ENCODE data around the gene VPS45.

The VPS45 gene

GRCh38 chr1:150089846-150090520, 22.4 kb downstream of the VPS45 start:
- DNase-seq (ENCODE audit: insufficient read length, low spot score) (no peak), FAIRE-seq (peak; percentile 78)
- TF ChIP-seq POU2F2 (IDR thresholded peaks at IDR 0.05; ENCODE audit: low read depth, low read length) (no peak), SPI1 (IDR thresholded peaks at IDR 0.05; ENCODE audit: low read depth, low read length) (peak; percentile 95), POLR2A (IDR thresholded peaks at IDR 0.05; ENCODE audit: low read depth, low read length) (no peak)

DNA sequence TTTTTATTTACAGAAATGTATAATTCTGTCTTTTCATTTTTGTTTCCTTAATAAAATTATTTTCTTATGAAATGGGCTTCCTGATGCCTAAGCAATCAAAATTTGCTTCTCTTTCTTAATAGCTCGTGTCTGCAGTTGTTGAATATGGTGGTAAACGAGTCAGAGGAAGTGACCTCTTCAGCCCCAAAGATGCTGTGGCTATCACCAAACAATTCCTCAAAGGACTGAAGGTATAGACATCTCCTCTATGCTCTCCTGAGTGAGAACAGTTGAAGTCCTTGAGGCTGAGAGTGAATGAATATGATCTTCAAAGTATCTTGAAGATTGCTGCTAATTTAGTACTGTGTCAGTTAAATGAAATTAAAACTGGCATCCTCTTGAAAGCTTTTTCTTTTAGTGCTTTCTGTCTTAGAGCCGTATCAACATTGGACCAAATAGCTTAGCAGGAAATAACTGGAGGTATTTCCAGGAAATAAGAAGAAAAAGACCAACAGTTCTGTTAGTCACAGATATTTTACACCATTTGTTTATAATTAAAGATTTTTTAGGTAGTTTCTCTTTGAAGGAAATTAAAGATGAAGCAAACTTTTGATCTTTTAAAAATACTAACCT, 24.7 kb downstream of the VPS45 start:
- TF ChIP-seq TAF1 (IDR thresholded peaks at IDR 0.05; ENCODE audit: low read depth, low read length) (no peak), SPI1 (IDR thresholded peaks at IDR 0.05; ENCODE audit: low read depth, low read length) (no peak), PAX5 (IDR thresholded peaks at IDR 0.05; ENCODE audit: insufficient read depth, low read length, severe bottlenecking) (no peak), POLR2AphosphoS5 (IDR thresholded peaks at IDR 0.05; ENCODE audit: low read depth, low read length) (no peak)
- DNase-seq (ENCODE audit: insufficient read length, low spot score) (no peak), FAIRE-seq (no peak)

GRCh38 chr1:150093805-150094204, 26.2 kb downstream of the VPS45 start:
- DNase-seq (ENCODE audit: insufficient read length, low spot score) (no peak), FAIRE-seq (no peak)

GRCh38 chr1:150094734-150095265, 27.2 kb downstream of the VPS45 start:
- DNase-seq (ENCODE audit: insufficient read length, low spot score) (no peak), FAIRE-seq (no peak)
- TF ChIP-seq SPI1 (IDR thresholded peaks at IDR 0.05; ENCODE audit: low read depth, low read length) (no peak), POLR2A (IDR thresholded peaks at IDR 0.05; ENCODE audit: low read depth, low read length) (no peak), POLR2AphosphoS5 (IDR thresholded peaks at IDR 0.05; ENCODE audit: low read depth, low read length) (no peak), TAF1 (IDR thresholded peaks at IDR 0.05; ENCODE audit: low read depth, low read length) (no peak), POU2F2 (IDR thresholded peaks at IDR 0.05; ENCODE audit: low read depth, low read length) (no peak), PAX5 (IDR thresholded peaks at IDR 0.05; ENCODE audit: insufficient read depth, low read length, severe bottlenecking) (no peak)

More at GRCh38 chr1:150093805-150094204, 26.2 kb downstream of the VPS45 start:
- TF ChIP-seq SPI1 (IDR thresholded peaks at IDR 0.05; ENCODE audit: low read depth, low read length) = no peak
- no peak for TF ChIP-seq POU2F2 (IDR thresholded peaks at IDR 0.05; ENCODE audit: low read depth, low read length)
- no peak for TF ChIP-seq POLR2A (IDR thresholded peaks at IDR 0.05; ENCODE audit: low read depth, low read length)
- no peak for TF ChIP-seq POLR2AphosphoS5 (IDR thresholded peaks at IDR 0.05; ENCODE audit: low read depth, low read length)
- TF ChIP-seq TAF1 (IDR thresholded peaks at IDR 0.05; ENCODE audit: low read depth, low read length) = no peak

DNA sequence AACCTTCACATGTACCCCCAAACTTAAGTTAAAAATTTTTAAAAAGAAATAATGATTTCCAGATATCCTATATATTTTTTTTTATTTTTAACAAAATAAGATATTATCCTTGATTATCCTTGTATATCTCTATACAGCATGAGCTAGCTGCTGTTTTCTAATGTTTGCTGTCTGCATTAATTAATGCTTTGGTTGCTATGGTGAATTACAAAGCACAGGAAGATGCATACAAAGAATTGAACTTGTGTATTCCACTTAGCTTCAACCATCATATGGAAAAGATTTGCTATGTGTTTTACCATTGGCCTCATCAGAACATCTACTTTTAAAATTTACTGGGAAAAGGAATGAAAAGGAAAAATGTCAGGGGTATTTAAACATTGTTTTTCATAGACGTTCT, 35.4 kb downstream of the VPS45 start:
- DNase-seq (ENCODE audit: insufficient read length, low spot score) (no peak), FAIRE-seq (no peak)
- TF ChIP-seq TAF1 (IDR thresholded peaks at IDR 0.05; ENCODE audit: low read depth, low read length) = no peak

GRCh38 chr1:150106341-150106740, 38.8 kb downstream of the VPS45 start:
- no peak for FAIRE-seq
- no peak for TF ChIP-seq POLR2AphosphoS5 (IDR thresholded peaks at IDR 0.05; ENCODE audit: low read depth, low read length)
- no peak for TF ChIP-seq SPI1 (IDR thresholded peaks at IDR 0.05; ENCODE audit: low read depth, low read length)
- TF ChIP-seq PAX5 (IDR thresholded peaks at IDR 0.05; ENCODE audit: insufficient read depth, low read length, severe bottlenecking) = no peak
- no peak for TF ChIP-seq TAF1 (IDR thresholded peaks at IDR 0.05; ENCODE audit: low read depth, low read length)
- TF ChIP-seq POU2F2 (IDR thresholded peaks at IDR 0.05; ENCODE audit: low read depth, low read length) = no peak
- TF ChIP-seq POLR2A (IDR thresholded peaks at IDR 0.05; ENCODE audit: low read depth, low read length) = no peak
- DNase-seq (ENCODE audit: insufficient read length, low spot score) = no peak

DNA sequence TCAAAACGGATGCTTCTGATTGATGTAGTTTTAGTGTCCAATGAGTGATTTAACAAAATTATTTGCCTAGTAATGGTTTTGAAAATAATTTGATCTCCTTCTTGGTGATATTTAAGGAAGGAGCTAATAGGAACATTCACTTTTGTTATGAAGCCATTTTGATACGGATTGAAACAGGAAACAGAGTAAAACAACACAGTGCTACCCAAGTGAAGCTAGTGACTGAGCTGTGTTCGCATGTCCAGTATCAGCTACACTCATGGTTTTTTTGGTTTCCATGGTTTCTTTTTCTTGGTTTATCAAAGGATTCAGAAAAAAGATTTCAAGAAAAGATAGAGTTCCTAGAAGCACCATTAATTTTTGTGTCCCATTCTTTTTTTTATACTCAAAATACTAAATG, 42.0 kb downstream of the VPS45 start:
- FAIRE-seq (peak; percentile 52), DNase-seq (ENCODE audit: insufficient read length, low spot score) (no peak)
- TF ChIP-seq POU2F2 (IDR thresholded peaks at IDR 0.05; ENCODE audit: low read depth, low read length) = no peak
- 0 out of 2 replicates have a peak, but pooled peaks have one; percentile 24 for TF ChIP-seq POLR2AphosphoS5 (IDR thresholded peaks at IDR 0.05; ENCODE audit: low read depth, low read length)

- no peak for FAIRE-seq
- DNase-seq (ENCODE audit: insufficient read length, low spot score) = no peak
- TF ChIP-seq POU2F2 (IDR thresholded peaks at IDR 0.05; ENCODE audit: low read depth, low read length) (no peak), POLR2A (IDR thresholded peaks at IDR 0.05; ENCODE audit: low read depth, low read length) (no peak), TAF1 (IDR thresholded peaks at IDR 0.05; ENCODE audit: low read depth, low read length) (no peak), POLR2AphosphoS5 (IDR thresholded peaks at IDR 0.05; ENCODE audit: low read depth, low read length) (no peak), PAX5 (IDR thresholded peaks at IDR 0.05; ENCODE audit: insufficient read depth, low read length, severe bottlenecking) (no peak), SPI1 (IDR thresholded peaks at IDR 0.05; ENCODE audit: low read depth, low read length) (no peak)
These were observed 42.5 kb downstream of the VPS45 start for GRCh38 chr1:150110116-150110515.

GRCh38 chr1:150111670-150112069, 44.1 kb downstream of the VPS45 start:
- DNase-seq (ENCODE audit: insufficient read length, low spot score) = no peak
- FAIRE-seq = no peak
- TF ChIP-seq POLR2A (IDR thresholded peaks at IDR 0.05; ENCODE audit: low read depth, low read length) = no peak
- TF ChIP-seq SPI1 (IDR thresholded peaks at IDR 0.05; ENCODE audit: low read depth, low read length) = no peak
- TF ChIP-seq PAX5 (IDR thresholded peaks at IDR 0.05; ENCODE audit: insufficient read depth, low read length, severe bottlenecking) = no peak
- TF ChIP-seq TAF1 (IDR thresholded peaks at IDR 0.05; ENCODE audit: low read depth, low read length) = no peak

GRCh38 chr1:150115121-150115520, 47.5 kb downstream of the VPS45 start:
- no peak for FAIRE-seq
- DNase-seq (ENCODE audit: insufficient read length, low spot score) = no peak
- TF ChIP-seq POU2F2 (IDR thresholded peaks at IDR 0.05; ENCODE audit: low read depth, low read length) (no peak), POLR2A (IDR thresholded peaks at IDR 0.05; ENCODE audit: low read depth, low read length) (no peak), TAF1 (IDR thresholded peaks at IDR 0.05; ENCODE audit: low read depth, low read length) (no peak)

All from GM12891 (cell line).